H9 (cell line): Measurements from ENCODE around the gene TYW5. TPM values are rescaled to one million over a fixed set of nuclear protein-coding genes. Genes with fewer than 3 reads are reported as not detected.

Source experiments
- DNase-seq: peaks from one replicate; pipeline ENCODE4 v3.0.0-alpha.2; 2017
- H2AFZ ChIP-seq: one replicate; pipeline ENCODE4 v1.6.1; 2013; ENCODE audit warnings: mild to moderate bottlenecking, low read length, control low read depth, moderate library complexity
- H2AK5ac ChIP-seq: 2 replicates; pipeline ENCODE4 v1.6.1; 2013; ENCODE audit warnings: low read length, control low read depth, mixed read lengths; ENCODE audit not compliant: insufficient read length
- H2BK120ac ChIP-seq: one replicate; pipeline ENCODE4 v1.6.1; 2013; ENCODE audit warnings: low read depth, mild to moderate bottlenecking, low read length, control low read depth, inconsistent platforms; ENCODE audit not compliant: poor library complexity, severe bottlenecking
- H2BK12ac ChIP-seq: 2 replicates; pipeline ENCODE4 v1.6.1; 2013; ENCODE audit warnings: low read length, control low read depth, mixed read lengths, low read depth; ENCODE audit not compliant: insufficient read length
- H2BK15ac ChIP-seq: 2 replicates; pipeline ENCODE4 v1.6.1; 2013; ENCODE audit warnings: low read depth, low read length, control low read depth
- H2BK20ac ChIP-seq: one replicate; pipeline ENCODE4 v1.6.1; 2013; ENCODE audit warnings: low read depth, mild to moderate bottlenecking, low read length, control low read depth, inconsistent platforms; ENCODE audit not compliant: poor library complexity, severe bottlenecking
- H2BK5ac ChIP-seq: 2 replicates; pipeline ENCODE4 v1.6.1; 2013; ENCODE audit warnings: low read length, control low read depth, mixed read lengths; ENCODE audit not compliant: insufficient read length
- H3K14ac ChIP-seq: 2 replicates; pipeline ENCODE4 v1.6.1; 2013; ENCODE audit warnings: low read length, control low read depth; ENCODE audit not compliant: insufficient read depth
- H3K18ac ChIP-seq: 2 replicates; pipeline ENCODE4 v1.6.1; 2013; ENCODE audit warnings: low read depth, mild to moderate bottlenecking, mixed read lengths, low read length, control low read depth; ENCODE audit not compliant: insufficient read length
- H3K23ac ChIP-seq: 2 replicates; pipeline ENCODE4 v1.6.1; 2013; ENCODE audit warnings: low read length, control low read depth, mixed read lengths, low read depth; ENCODE audit not compliant: insufficient read length
- H3K23me2 ChIP-seq: 2 replicates; pipeline ENCODE4 v1.6.1; 2013; ENCODE audit warnings: low read depth, mild to moderate bottlenecking, mixed read lengths, low read length, control low read depth; ENCODE audit not compliant: insufficient read length, poor library complexity, severe bottlenecking
- H3K27ac ChIP-seq: 2 replicates; pipeline ENCODE4 v1.5.1; 2013; ENCODE audit warnings: low read length, control low read depth, mixed read lengths, low read depth; ENCODE audit not compliant: insufficient read length
- H3K27me3 ChIP-seq: 2 replicates; pipeline ENCODE4 v1.6.1; 2013; ENCODE audit warnings: low read length, control low read depth, inconsistent platforms; ENCODE audit not compliant: insufficient read depth
- H3K4ac ChIP-seq: 2 replicates; pipeline ENCODE4 v1.6.1; 2013; ENCODE audit warnings: low read depth, mild to moderate bottlenecking, control low read depth, inconsistent platforms, low read length, moderate library complexity
- H3K4me1 ChIP-seq: 2 replicates; pipeline ENCODE4 v1.6.1; 2013; ENCODE audit warnings: low read length, control low read depth, inconsistent platforms; ENCODE audit not compliant: insufficient read depth
- H3K4me2 ChIP-seq: 2 replicates; pipeline ENCODE4 v1.6.1; 2013; ENCODE audit warnings: low read length, control low read depth, mixed read lengths; ENCODE audit not compliant: insufficient read length, insufficient read depth
- H3K56ac ChIP-seq: 2 replicates; pipeline ENCODE4 v1.6.1; 2013; ENCODE audit warnings: low read depth, mild to moderate bottlenecking, mixed read lengths, low read length, control low read depth; ENCODE audit not compliant: insufficient read length
- H3K79me1 ChIP-seq: 2 replicates; pipeline ENCODE4 v1.6.1; 2013; ENCODE audit warnings: low read depth, mild to moderate bottlenecking, moderate library complexity, low read length, control low read depth, inconsistent platforms; ENCODE audit not compliant: insufficient read depth, poor library complexity, severe bottlenecking
- H3K79me2 ChIP-seq: 2 replicates; pipeline ENCODE4 v1.6.1; 2013; ENCODE audit warnings: low read length, control low read depth, inconsistent platforms; ENCODE audit not compliant: insufficient read depth
- H3K9ac ChIP-seq: 2 replicates; pipeline ENCODE4 v1.6.1; 2013; ENCODE audit warnings: low read length, control low read depth, mixed read lengths; ENCODE audit not compliant: insufficient read length; ENCODE audit errors: extremely low read depth
- H3K9me3 ChIP-seq: one replicate; pipeline ENCODE4 v1.6.1; 2013; ENCODE audit warnings: low read depth, low read length, inconsistent platforms; ENCODE audit not compliant: control insufficient read depth
- H3T11ph ChIP-seq: one replicate; pipeline ENCODE4 v1.6.1; 2013; ENCODE audit warnings: mild to moderate bottlenecking, low read length, control low read depth, inconsistent platforms
- H4K20me1 ChIP-seq: one replicate; pipeline ENCODE4 v1.6.1; 2013; ENCODE audit not compliant: control insufficient read depth, insufficient read length, insufficient read depth
- H4K5ac ChIP-seq: 2 replicates; pipeline ENCODE4 v1.6.1; 2013; ENCODE audit warnings: low read depth, mild to moderate bottlenecking, mixed read lengths, low read length, control low read depth; ENCODE audit not compliant: insufficient read length
- H4K8ac ChIP-seq: replicated peaks from 2 replicates; pipeline ENCODE4 v1.6.1; 2013; ENCODE audit warnings: low read length, control low read depth, mixed read lengths, low read depth; ENCODE audit not compliant: insufficient read length
- H4K91ac ChIP-seq: 2 replicates; pipeline ENCODE4 v1.6.1; 2013; ENCODE audit warnings: low read depth, mild to moderate bottlenecking, moderate library complexity, mixed read lengths, low read length, control low read depth; ENCODE audit not compliant: insufficient read length
- H3K27ac Mint-ChIP-seq, 3 experiments: 2 replicates in 2 of 3; 3 replicates in 1 of 3; pipeline ENCODE4 v1.8.0; 2020 to 2021; ENCODE audit warnings: mixed read lengths in 3 of 3, mild to moderate bottlenecking in 1 of 3, moderate library complexity in 1 of 3
- H3K27me3 Mint-ChIP-seq: 2 replicates; pipeline ENCODE4 v1.8.0; 2021; ENCODE audit warnings: low read depth, mild to moderate bottlenecking, moderate library complexity, mixed read lengths
- H3K36me3 Mint-ChIP-seq, 3 experiments: 2 replicates in 2 of 3; 3 replicates in 1 of 3; pipeline ENCODE4 v1.8.0; 2020 to 2021; ENCODE audit warnings: low read depth in 3 of 3, mixed read lengths in 3 of 3; ENCODE audit not compliant: insufficient read depth in 1 of 3
- H3K4me1 Mint-ChIP-seq, 2 experiments: 2 replicates each; pipeline ENCODE4 v1.8.0; 2020; ENCODE audit warnings: mixed read lengths in 2 of 2
- H3K4me3 Mint-ChIP-seq, 2 experiments: 2 replicates in 1 of 2; 3 replicates in 1 of 2; pipeline ENCODE4 v1.8.0; 2020 to 2021; ENCODE audit warnings: mild to moderate bottlenecking in 2 of 2, mixed read lengths in 2 of 2, moderate library complexity in 1 of 2
- H3K9me3 Mint-ChIP-seq, 2 experiments: 2 replicates in 1 of 2; 3 replicates in 1 of 2; pipeline ENCODE4 v1.8.0; 2020; ENCODE audit warnings: mild to moderate bottlenecking in 2 of 2, mixed read lengths in 2 of 2, moderate library complexity in 1 of 2
- WGBS: extraction: QIAGEN DNeasy Blood & Tissue Kit; methylation state at CpG from one replicate; pipeline ENCODE4 v1.1.7; 2013; ENCODE audit warnings: missing lambda C conversion rate, low lambda C conversion rate, mixed read lengths; ENCODE audit not compliant: insufficient read length; ENCODE audit errors: extremely low coverage; 5-methylcytosine and 5-hydroxymethylcytosine counted together
- total RNA-seq: library from RNA; stranded (reverse); gene quantifications from 2 replicates; pipeline ENCODE4 v1.2.1, GENCODE V29; 2021
- TF ChIP-seq, protein P1 (sequence below): fragments of 200-600 bp; sonication (generic); conservative IDR thresholded peaks from 3 replicates; pipeline ENCODE4 v1.8.0; 2021; ENCODE audit warnings: antibody characterized with exemption, mild to moderate bottlenecking

The TYW5 gene
- total RNA-seq, 1 experiment from 2014 or later, result 17.7 TPM

DNA sequence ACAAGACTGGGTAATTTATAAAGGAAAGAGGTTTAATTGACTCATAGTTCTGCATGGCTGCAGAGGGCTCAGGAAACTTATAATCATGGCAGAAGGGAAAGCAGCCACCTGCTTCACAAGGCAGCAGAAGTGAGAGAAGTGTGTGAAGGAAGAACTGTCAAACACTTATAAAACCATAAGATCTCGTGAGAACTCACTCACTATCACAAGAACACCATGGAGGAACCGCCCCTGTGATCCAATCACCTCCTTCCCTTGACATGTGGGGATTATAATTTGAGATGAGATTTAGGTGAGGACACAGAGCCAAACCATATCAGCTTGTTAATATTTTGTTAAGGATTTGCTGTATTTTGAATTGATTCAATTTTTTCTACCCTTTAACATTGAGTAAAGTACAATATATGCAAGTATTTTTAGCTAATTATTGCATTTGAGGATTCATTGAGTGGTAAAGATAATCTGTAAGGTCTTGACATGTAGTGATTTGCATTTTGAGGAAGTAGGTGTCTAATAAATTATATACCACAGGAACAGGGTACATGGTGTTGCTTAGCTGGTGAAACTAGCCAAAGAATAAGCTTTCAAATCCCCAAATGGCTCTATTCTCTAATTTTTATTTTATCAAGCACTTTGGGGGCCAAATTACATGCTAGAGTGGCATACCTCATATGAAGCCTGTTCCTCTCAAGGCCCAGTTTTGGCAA is 48.1 kb downstream of the TYW5 start:
- H3K4me1 Mint-ChIP-seq, result peaks cover 10% of the 10 kb centered on the region in 2 experiments
- no peak overlapping the region for H4K5ac ChIP-seq
- no peak for DNase-seq
- no peak overlapping the region for H3K14ac ChIP-seq
- peaks cover 0 to 3% of the 10 kb centered on the region in 2 experiments; a peak in 2 of 5 replicates for H3K9me3 Mint-ChIP-seq
- no peak overlapping the region for H3T11ph ChIP-seq
- no peak overlapping the region for H3K18ac ChIP-seq
- no peak overlapping the region for H2AFZ ChIP-seq
- H2BK5ac ChIP-seq, result no peak overlapping the region
- no peak overlapping the region for H3K56ac ChIP-seq
- no peaks in the 10 kb centered on the region for H4K20me1 ChIP-seq
- H2BK15ac ChIP-seq, result no peak overlapping the region
- peaks cover 10% of the 10 kb centered on the region for H3K23me2 ChIP-seq
- H3K27ac ChIP-seq, result no peak overlapping the region
- no CpG with 5 or more reads among the region's 2 CpGs for WGBS
- H3K23ac ChIP-seq, result no peak overlapping the region
- no peaks in the 10 kb centered on the region; the same call in 1 of the 2 replicates for H3K27me3 Mint-ChIP-seq
- H3K36me3 Mint-ChIP-seq, result peaks cover 0 to 4% (median 0%) of the 10 kb centered on the region in 3 experiments; a peak in 2 of 7 replicates
- peaks cover 6% of the 10 kb centered on the region; the same call in 1 of the 2 replicates for H3K79me2 ChIP-seq
- no peak overlapping the region for H3K9ac ChIP-seq
- TF ChIP-seq, protein P1, sequence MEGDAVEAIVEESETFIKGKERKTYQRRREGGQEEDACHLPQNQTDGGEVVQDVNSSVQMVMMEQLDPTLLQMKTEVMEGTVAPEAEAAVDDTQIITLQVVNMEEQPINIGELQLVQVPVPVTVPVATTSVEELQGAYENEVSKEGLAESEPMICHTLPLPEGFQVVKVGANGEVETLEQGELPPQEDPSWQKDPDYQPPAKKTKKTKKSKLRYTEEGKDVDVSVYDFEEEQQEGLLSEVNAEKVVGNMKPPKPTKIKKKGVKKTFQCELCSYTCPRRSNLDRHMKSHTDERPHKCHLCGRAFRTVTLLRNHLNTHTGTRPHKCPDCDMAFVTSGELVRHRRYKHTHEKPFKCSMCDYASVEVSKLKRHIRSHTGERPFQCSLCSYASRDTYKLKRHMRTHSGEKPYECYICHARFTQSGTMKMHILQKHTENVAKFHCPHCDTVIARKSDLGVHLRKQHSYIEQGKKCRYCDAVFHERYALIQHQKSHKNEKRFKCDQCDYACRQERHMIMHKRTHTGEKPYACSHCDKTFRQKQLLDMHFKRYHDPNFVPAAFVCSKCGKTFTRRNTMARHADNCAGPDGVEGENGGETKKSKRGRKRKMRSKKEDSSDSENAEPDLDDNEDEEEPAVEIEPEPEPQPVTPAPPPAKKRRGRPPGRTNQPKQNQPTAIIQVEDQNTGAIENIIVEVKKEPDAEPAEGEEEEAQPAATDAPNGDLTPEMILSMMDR, result no peak
- no peak overlapping the region for H4K8ac ChIP-seq
- no peaks in the 10 kb centered on the region for H3K27me3 ChIP-seq
- H3K79me1 ChIP-seq, result no peaks in the 10 kb centered on the region
- no peaks in the 10 kb centered on the region for H3K9me3 ChIP-seq
- no peak overlapping the region for H2BK120ac ChIP-seq
- H3K27ac Mint-ChIP-seq, result no peak overlapping the region
- H3K4ac ChIP-seq, result no peak overlapping the region
- no peak overlapping the region for H2BK20ac ChIP-seq
- H4K91ac ChIP-seq, result no peak overlapping the region
- no peak overlapping the region for H3K4me2 ChIP-seq
- H2BK12ac ChIP-seq, result no peak overlapping the region
- no peak overlapping the region for H2AK5ac ChIP-seq
- no peak overlapping the region for H3K4me3 Mint-ChIP-seq
- no peaks in the 10 kb centered on the region; the same call in 1 of the 2 replicates for H3K4me1 ChIP-seq
